ENCODE measurements around the gene PKP1.

GRCh38 chr1:201285846-201286245, 2.5 kb downstream of the PKP1 start:
- TF ChIP-seq, protein P1, sequence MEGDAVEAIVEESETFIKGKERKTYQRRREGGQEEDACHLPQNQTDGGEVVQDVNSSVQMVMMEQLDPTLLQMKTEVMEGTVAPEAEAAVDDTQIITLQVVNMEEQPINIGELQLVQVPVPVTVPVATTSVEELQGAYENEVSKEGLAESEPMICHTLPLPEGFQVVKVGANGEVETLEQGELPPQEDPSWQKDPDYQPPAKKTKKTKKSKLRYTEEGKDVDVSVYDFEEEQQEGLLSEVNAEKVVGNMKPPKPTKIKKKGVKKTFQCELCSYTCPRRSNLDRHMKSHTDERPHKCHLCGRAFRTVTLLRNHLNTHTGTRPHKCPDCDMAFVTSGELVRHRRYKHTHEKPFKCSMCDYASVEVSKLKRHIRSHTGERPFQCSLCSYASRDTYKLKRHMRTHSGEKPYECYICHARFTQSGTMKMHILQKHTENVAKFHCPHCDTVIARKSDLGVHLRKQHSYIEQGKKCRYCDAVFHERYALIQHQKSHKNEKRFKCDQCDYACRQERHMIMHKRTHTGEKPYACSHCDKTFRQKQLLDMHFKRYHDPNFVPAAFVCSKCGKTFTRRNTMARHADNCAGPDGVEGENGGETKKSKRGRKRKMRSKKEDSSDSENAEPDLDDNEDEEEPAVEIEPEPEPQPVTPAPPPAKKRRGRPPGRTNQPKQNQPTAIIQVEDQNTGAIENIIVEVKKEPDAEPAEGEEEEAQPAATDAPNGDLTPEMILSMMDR (IDR thresholded peaks at IDR 0.05): no peak
- TF ChIP-seq POLR2A (IDR thresholded peaks at IDR 0.05): no peak
